NCI-H2196 (cell line): ENCODE measurements around the gene ARID4B.
A peak's percentile ranks its signal among the peaks of the same experiment; 100 is the strongest.
"Not testable (repeated sequence)": the region's sequence is repeated elsewhere in the genome, so short reads cannot be mapped to it uniquely, and the experiment has no call there.

Experiments
- DNase-seq: peaks from one replicate; lab custom pipeline; 2025; ENCODE audit not compliant: unreplicated experiment; lab: John Stamatoyannopoulos, UW

Gene ARID4B

GRCh38 chr1:235160957-235161684, 166.9 kb downstream of the ARID4B start, which contains the start of gene RBM34:
TSS of gene RBM34 (minus strand) at chr1:235161250. CDS start at chr1:235161226, 24 bp downstream.
- DNase-seq = peak; percentile 66

GRCh38 chr1:235160383-235160956, 167.5 kb downstream of the ARID4B start:
- DNase-seq = no peak

GRCh38 chr1:235159930-235160329, 168.0 kb downstream of the ARID4B start:
- not testable (repeated sequence) for DNase-seq

GRCh38 chr1:235159284-235159683, 168.7 kb downstream of the ARID4B start:
- DNase-seq = not testable (repeated sequence)

GRCh38 chr1:235158680-235159079, 169.3 kb downstream of the ARID4B start:
- DNase-seq = no peak

- no peak for DNase-seq
These were observed 170.8 kb downstream of the ARID4B start for GRCh38 chr1:235157150-235157549.

GRCh38 chr1:235156740-235157139, 171.2 kb downstream of the ARID4B start:
- DNase-seq = no peak

- no peak for DNase-seq
These were observed 171.7 kb downstream of the ARID4B start for GRCh38 chr1:235156265-235156664.

GRCh38 chr1:235152235-235152634, 175.7 kb downstream of the ARID4B start:
- DNase-seq = no peak

GRCh38 chr1:235151033-235151432, 176.9 kb downstream of the ARID4B start:
- DNase-seq = no peak

- no peak for DNase-seq
These were observed 178.2 kb downstream of the ARID4B start for GRCh38 chr1:235149824-235150223.

GRCh38 chr1:235147269-235147668, 180.7 kb downstream of the ARID4B start:
- no peak for DNase-seq

GRCh38 chr1:235145639-235146038, 182.3 kb downstream of the ARID4B start:
- DNase-seq = no peak

GRCh38 chr1:235142991-235143390, 185.0 kb downstream of the ARID4B start:
- no peak for DNase-seq

GRCh38 chr1:235139315-235139714, 188.7 kb downstream of the ARID4B start:
- DNase-seq = no peak

GRCh38 chr1:235138821-235139220, 189.2 kb downstream of the ARID4B start:
- DNase-seq = no peak

- peak; percentile 7 for DNase-seq
These were observed 191.9 kb downstream of the ARID4B start for GRCh38 chr1:235136111-235136510.

GRCh38 chr1:235134171-235134570, 193.8 kb downstream of the ARID4B start:
- no peak for DNase-seq

GRCh38 chr1:235133086-235133485, 194.9 kb downstream of the ARID4B start:
- no peak for DNase-seq

- DNase-seq = no peak
These were observed 196.0 kb downstream of the ARID4B start for GRCh38 chr1:235131961-235132360.

GRCh38 chr1:235130766-235131270, 197.2 kb downstream of the ARID4B start:
- no peak for DNase-seq

GRCh38 chr1:235129774-235130570, 198.0 kb downstream of the ARID4B start:
- DNase-seq = no peak
